Activated T-helper 1 cell treated with anti-CD3 and anti-CD28 coated beads, Interleukin-12 subunit alpha, Interleukin-12 subunit beta, Interleukin-2, Interleukin-4 antibody, amounts not matched to agents 30 ng/mL and 10 ng/mL and 1 ng/mL, durations not matched to agents 14 hours and 24 hours and 36 hours (primary cell): ENCODE results near the gene MPRIP. TPM values are rescaled to one million over a fixed set of nuclear protein-coding genes. Genes with fewer than 3 reads are reported as not detected.

Experiments
- DNase-seq: peaks from one replicate; pipeline ENCODE4 v3.0.0; 2021; ENCODE audit warnings: low spot score
- H3K27ac Mint-ChIP-seq: one replicate; pipeline ENCODE4 v1.8.0; 2021; ENCODE audit warnings: mild to moderate bottlenecking, mixed read lengths
- H3K27me3 Mint-ChIP-seq: one replicate; pipeline ENCODE4 v1.8.0; 2022; ENCODE audit warnings: mild to moderate bottlenecking, moderate library complexity, mixed read lengths; ENCODE audit not compliant: insufficient read depth
- H3K36me3 Mint-ChIP-seq: one replicate; pipeline ENCODE4 v1.8.0; 2021; ENCODE audit warnings: low read depth, mixed read lengths
- H3K4me1 Mint-ChIP-seq: one replicate; pipeline ENCODE4 v1.8.0; 2021; ENCODE audit warnings: low read depth, mixed read lengths
- H3K4me3 Mint-ChIP-seq: one replicate; pipeline ENCODE4 v1.8.0; 2021; ENCODE audit warnings: mild to moderate bottlenecking, moderate library complexity, mixed read lengths
- H3K9me3 Mint-ChIP-seq: one replicate; pipeline ENCODE4 v1.8.0; 2021; ENCODE audit warnings: mixed read lengths
- intact Hi-C: fragments of 100-400 bp; cut with micrococcal nuclease; formaldehyde crosslinking; loops from one replicate; pipeline ENCODE4 v1.15.1; 2024
- total RNA-seq: library from RNA; stranded (reverse); gene quantifications from 2 replicates; pipeline ENCODE4 v1.2.3, GENCODE V29; 2022

The MPRIP gene
- total RNA-seq, 1 donor from 2014 or later = 175 TPM

DNA sequence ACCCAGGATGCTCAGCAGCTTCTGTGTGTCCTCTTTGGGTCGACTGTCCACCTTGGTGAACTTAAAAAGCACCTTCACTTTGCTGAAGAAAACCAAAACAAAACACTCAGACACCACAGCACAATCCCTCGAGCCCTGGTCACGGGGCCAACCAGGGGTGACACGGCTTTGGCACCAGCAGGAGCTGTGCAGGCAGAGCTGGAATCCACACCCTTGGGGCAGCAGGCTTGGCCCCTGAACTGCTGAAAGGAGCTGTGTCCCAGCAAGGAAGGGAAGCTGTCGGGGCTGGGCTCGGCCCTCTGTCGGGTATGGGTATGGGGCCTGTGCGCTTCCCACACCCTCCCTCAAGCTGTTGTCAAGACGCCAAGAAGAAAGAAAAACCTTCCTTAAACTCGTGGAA is 171.5 kb downstream of the MPRIP start:
- Mint-ChIP-seq H3K9me3 (no peaks in the 10 kb centered on the region), H3K4me3 (no peak overlapping the region), H3K4me1 (no peaks in the 10 kb centered on the region), H3K27me3 (no peaks in the 10 kb centered on the region), H3K27ac (no peak overlapping the region), H3K36me3 (peaks cover 32% of the 10 kb centered on the region)
- no peak for DNase-seq
- intact Hi-C loops = no loop called here

DNA sequence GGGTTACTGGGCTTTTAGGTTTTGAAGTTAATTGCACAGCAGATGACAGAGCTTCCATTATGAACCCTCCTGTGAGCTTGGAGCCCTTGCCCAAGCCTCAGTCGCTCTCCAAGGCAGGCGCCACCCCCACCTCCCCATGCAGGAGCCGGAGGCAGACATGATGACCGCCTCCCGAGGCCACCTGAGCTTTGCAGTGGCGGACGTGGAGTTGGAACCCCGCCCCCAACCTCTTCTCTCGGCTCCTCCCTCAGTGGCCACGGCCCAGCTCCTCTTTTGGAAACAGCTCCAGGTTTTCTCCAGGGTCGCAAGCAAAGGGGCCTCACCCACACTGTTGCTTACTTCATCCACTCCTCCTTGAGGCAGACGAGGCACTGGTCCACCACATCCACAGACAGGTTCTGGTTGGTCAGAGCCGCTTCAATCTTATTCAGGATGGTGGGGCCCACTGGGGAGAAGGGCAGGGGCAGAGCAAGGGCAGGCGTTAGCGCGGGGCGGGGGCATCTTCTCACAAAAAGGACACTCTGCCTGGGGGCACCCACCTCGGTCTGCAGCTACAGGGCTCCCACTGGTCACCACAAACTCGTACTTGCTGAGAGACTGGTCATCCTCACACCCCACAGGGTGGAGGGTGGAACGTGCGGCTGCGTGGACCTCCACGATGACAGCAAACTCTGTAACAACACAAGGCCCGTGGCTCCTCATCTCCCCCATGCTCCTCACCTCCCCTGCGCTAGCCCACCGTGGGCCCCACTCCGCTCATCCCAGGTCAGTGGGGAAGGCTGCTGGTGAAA is 172.6 kb downstream of the MPRIP start:
- no peak overlapping the region for H3K4me3 Mint-ChIP-seq
- H3K36me3 Mint-ChIP-seq = peaks cover 36% of the 10 kb centered on the region
- no peak for DNase-seq
- no peaks in the 10 kb centered on the region for H3K9me3 Mint-ChIP-seq
- intact Hi-C loops = no loop called here
- no peaks in the 10 kb centered on the region for H3K27me3 Mint-ChIP-seq
- no peak overlapping the region for H3K27ac Mint-ChIP-seq
- H3K4me1 Mint-ChIP-seq = no peaks in the 10 kb centered on the region

DNA sequence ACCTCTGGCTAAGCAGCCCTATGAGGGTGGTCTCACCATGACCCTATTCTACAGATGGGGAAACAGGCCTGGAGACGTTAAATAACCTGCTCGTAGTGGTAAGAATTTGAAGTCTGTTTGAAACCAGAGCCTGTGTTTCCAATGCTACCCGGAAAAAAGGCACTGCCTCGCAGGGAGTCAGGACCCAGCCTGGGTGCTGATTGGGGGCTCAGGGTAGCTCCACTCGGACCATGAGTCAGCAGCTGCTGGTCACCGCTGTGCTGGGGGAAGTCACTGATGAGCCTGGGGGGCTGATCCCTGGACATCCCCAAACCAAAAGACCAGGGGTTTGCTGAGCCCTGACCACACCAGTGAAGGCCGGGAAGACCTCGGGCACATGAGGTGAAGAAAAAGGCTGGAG is 173.3 kb downstream of the MPRIP start:
- Mint-ChIP-seq H3K9me3 (no peaks in the 10 kb centered on the region), H3K4me1 (no peaks in the 10 kb centered on the region), H3K27me3 (no peaks in the 10 kb centered on the region), H3K4me3 (no peak overlapping the region), H3K36me3 (peaks cover 38% of the 10 kb centered on the region), H3K27ac (no peak overlapping the region)
- intact Hi-C loops = no loop called here
- DNase-seq = no peak

DNA sequence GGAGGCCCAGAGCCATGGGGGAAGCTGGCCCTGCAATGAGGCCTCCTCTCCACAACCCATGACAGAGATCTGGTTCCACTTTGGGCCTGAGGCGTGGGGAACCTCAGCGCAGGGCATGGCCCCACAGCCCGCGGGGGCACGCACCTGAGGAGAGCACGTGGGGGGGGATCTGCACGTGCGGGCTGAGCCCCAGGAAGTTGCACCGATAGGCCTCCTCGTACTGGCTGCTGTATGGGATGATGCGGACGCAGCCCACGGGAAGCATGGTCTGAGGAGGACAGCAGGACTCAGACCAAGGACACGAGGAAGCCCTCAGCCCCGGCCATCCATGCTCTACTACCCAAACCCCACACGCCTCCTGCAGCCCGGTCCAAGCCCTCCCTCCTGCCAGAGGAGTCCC is 174.0 kb downstream of the MPRIP start:
- no peak overlapping the region for H3K27ac Mint-ChIP-seq
- H3K36me3 Mint-ChIP-seq = peaks cover 42% of the 10 kb centered on the region
- no peak overlapping the region for H3K4me3 Mint-ChIP-seq
- no peak for DNase-seq
- intact Hi-C loops = no loop called here
- H3K9me3 Mint-ChIP-seq = no peaks in the 10 kb centered on the region
- H3K4me1 Mint-ChIP-seq = no peaks in the 10 kb centered on the region
- no peaks in the 10 kb centered on the region for H3K27me3 Mint-ChIP-seq

DNA sequence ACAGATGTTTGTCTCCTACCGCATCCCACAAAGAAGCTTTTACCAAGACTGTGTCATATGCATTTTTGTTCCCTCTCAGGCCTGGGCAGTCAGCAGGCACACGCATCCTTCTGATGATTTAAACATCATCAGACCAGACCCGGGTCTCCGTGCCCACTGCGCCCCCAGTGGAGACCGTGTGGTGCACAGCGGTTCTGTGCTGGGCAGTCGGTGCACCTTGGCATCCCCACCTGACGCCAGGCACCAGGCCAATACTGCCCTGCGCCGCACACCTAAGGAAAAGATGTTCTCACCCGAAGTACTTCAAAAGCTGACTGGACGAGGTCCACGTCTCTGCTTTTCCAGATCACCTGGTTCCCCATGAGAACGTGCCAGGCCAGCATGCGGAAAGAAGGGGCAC is 174.5 kb downstream of the MPRIP start:
- H3K9me3 Mint-ChIP-seq = no peaks in the 10 kb centered on the region
- intact Hi-C loops = no loop called here
- H3K27me3 Mint-ChIP-seq = no peaks in the 10 kb centered on the region
- H3K36me3 Mint-ChIP-seq = peaks cover 45% of the 10 kb centered on the region
- no peaks in the 10 kb centered on the region for H3K4me1 Mint-ChIP-seq
- no peak overlapping the region for H3K4me3 Mint-ChIP-seq
- H3K27ac Mint-ChIP-seq = no peak overlapping the region
- DNase-seq = no peak

DNA sequence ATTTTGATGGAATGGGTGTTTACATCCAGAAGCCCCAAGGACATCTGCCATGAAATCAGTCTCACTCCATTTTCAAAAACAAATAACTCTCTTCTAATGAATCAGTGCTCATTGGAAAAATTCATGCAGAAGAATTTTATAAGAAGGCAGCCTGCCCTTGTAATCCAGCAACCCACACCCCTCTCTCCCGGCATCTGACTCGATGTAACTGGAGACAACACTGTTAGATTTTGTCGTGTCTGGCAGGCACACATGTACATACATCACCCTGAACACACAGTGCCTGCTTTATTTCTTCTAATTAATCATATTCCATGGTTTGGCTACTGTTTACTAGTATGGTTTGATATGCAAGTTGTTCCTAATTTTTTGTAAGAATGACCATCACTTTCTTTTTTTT is 175.7 kb downstream of the MPRIP start:
- no peak for DNase-seq
- intact Hi-C loops = no loop called here
- Mint-ChIP-seq H3K4me3 (no peak overlapping the region), H3K4me1 (no peaks in the 10 kb centered on the region), H3K27ac (no peak overlapping the region), H3K27me3 (no peaks in the 10 kb centered on the region), H3K9me3 (no peaks in the 10 kb centered on the region), H3K36me3 (peaks cover 48% of the 10 kb centered on the region)

DNA sequence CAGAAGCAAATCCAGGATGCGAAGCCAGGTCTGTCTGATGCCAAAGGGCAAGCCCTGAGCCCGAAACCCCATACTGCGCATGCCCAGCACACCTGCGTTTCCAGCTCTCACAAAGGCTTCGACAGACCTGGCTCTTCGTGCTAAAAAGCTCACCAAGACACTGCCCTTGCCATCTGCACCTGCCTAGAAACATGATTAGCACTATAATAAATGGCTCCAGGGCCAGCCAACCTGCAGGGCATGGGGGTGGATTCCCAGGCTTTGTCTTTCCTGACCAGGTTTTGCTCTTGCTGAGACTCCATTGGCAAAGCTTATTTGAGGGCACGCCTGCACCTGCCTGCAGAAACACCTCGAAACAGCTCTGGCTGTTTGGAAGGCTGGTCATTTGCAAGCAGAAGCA is 178.3 kb downstream of the MPRIP start:
- H3K9me3 Mint-ChIP-seq = no peaks in the 10 kb centered on the region
- intact Hi-C loops = no loop called here
- H3K4me3 Mint-ChIP-seq = no peak overlapping the region
- H3K27ac Mint-ChIP-seq = no peak overlapping the region
- no peaks in the 10 kb centered on the region for H3K4me1 Mint-ChIP-seq
- H3K36me3 Mint-ChIP-seq = peaks cover 60% of the 10 kb centered on the region
- H3K27me3 Mint-ChIP-seq = no peaks in the 10 kb centered on the region
- DNase-seq = no peak

DNA sequence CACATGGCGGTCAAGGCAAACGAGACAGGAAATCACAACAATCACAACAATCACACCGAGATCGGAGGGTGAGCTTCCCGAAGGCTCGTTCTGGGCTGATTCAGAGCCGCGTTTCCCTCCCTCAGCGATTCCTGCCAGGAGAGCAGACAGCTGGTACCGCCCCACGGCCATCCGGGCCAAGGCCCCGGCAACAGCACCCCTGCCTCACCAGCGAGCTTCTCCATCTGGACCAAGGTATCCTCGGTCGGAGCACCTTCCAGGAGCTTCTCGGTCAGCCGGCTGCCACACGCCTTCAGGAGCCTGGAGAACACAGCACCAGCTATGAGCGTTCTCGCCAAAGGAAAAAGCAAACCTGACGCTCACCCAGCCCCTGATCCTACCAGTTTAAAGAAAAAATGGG is 179.1 kb downstream of the MPRIP start:
- peaks cover 60% of the 10 kb centered on the region for H3K36me3 Mint-ChIP-seq

DNA sequence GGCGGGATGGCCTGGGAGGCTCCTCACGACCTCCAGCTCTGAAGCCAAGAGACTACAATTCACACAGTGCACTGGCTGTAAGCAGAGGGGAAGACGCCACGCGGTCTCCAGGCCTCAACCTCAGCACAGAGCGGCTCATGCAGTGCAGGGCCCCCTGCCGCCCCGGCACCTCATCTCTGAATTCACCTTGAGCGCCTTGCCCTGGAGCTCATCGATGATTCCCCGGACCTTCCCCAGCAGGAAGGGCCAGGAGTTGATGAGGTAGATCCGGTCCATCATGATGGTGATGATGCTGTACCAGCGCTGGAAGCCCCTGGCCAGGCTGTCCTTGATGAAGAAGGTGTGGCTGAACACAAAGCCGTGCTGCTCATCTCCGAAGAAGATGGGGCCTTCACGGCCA is 181.5 kb downstream of the MPRIP start:
- no peak overlapping the region for H3K27ac Mint-ChIP-seq
- DNase-seq = no peak
- intact Hi-C loops = no loop called here
- peaks cover 47% of the 10 kb centered on the region for H3K36me3 Mint-ChIP-seq
- H3K9me3 Mint-ChIP-seq = no peaks in the 10 kb centered on the region
- no peaks in the 10 kb centered on the region for H3K4me1 Mint-ChIP-seq
- H3K4me3 Mint-ChIP-seq = no peak overlapping the region
- H3K27me3 Mint-ChIP-seq = no peaks in the 10 kb centered on the region

More for the DNA sequence above, 179.1 kb downstream of the MPRIP start:
- no peaks in the 10 kb centered on the region for H3K4me1 Mint-ChIP-seq
- no peak overlapping the region for H3K27ac Mint-ChIP-seq
- H3K4me3 Mint-ChIP-seq = no peak overlapping the region
- H3K27me3 Mint-ChIP-seq = no peaks in the 10 kb centered on the region
- H3K9me3 Mint-ChIP-seq = no peaks in the 10 kb centered on the region
- intact Hi-C loops = no loop called here
- no peak for DNase-seq

DNA sequence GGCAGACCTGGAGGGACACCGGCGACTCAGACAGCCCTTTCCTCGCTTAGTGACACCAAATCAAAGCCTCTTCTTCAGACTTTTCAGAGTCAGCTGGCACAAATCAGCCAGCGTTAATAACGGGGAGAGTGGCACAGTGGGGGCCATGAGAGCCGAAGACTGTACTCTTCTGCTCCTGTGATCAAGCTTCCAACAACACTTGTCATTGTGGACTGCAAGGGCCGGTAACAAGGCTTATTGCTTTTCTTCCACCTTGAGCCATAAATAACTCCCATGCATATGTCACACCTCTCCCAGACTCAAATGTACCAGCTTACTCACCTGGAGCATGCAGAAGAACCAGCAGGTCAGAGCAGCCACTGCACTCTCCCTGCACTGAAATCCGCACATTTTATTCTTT is 181.9 kb downstream of the MPRIP start:
- H3K27ac Mint-ChIP-seq = no peak overlapping the region
- H3K4me1 Mint-ChIP-seq = no peaks in the 10 kb centered on the region
- intact Hi-C loops = no loop called here
- H3K27me3 Mint-ChIP-seq = no peaks in the 10 kb centered on the region
- peaks cover 50% of the 10 kb centered on the region for H3K36me3 Mint-ChIP-seq
- DNase-seq = no peak
- H3K4me3 Mint-ChIP-seq = no peak overlapping the region
- no peaks in the 10 kb centered on the region for H3K9me3 Mint-ChIP-seq

DNA sequence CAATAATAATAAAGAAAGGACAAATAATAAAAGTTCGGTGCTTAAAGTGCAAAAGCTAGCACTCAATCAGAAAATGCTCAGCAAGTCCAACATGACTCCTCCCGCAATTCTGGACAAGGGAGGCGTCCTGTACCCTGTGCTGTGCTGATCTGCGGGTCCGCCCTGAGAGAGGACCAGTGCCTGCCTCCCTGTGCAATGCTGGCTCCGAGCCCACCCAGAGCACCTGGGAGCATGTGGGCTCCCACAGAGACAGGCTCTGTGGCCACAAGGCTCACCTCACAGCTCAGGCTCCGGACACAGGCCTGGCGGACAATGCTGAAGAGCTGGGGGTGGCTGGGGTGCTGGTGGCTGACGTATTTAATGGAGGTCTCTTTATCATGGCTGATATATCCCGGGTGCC is 183.6 kb downstream of the MPRIP start:
- no peak overlapping the region for H3K4me3 Mint-ChIP-seq
- no peaks in the 10 kb centered on the region for H3K9me3 Mint-ChIP-seq
- intact Hi-C loops = no loop called here
- no peaks in the 10 kb centered on the region for H3K4me1 Mint-ChIP-seq
- DNase-seq = no peak
- H3K27ac Mint-ChIP-seq = no peak overlapping the region
- no peaks in the 10 kb centered on the region for H3K27me3 Mint-ChIP-seq
- H3K36me3 Mint-ChIP-seq = peaks cover 52% of the 10 kb centered on the region

DNA sequence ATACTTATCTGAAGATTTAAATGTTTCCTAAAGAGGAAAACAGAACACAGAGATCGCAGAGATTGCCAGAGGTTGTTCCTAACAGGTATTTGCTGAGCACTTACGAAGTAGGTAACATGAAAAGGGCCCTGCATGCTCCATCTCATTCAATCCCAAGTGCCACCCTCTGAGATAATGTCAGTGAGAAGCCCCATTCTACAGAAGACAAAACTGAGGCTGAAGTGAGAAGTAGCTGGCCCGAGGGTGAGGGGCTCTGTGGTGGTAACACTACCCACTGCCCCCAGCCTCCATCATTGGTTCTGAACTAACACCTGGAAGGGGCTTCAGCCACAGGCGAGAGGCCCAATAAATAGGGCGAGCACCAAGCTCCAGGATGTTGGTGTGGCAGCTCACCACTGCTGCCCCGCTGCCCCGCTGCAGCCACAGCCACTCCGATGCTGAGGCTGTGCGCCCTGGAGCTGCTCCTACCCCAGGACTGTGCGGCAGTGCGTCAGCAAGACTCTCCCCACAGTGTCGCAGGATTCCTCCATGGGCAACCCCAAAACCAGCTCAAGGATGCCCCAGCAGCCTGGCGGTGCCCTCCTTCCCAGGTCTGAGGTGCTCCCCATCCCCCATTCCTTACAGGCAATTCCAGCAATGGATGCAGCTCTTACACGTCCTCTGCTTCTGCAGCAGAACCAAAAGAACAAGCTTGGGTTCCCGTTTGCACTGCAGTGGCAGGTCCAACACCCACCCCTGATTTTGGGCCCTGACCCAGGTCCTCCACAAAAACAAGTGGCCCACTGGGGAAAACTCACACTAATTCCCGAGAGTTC is 184.4 kb downstream of the MPRIP start:
- H3K27me3 Mint-ChIP-seq = no peaks in the 10 kb centered on the region

More for the DNA sequence above, 184.4 kb downstream of the MPRIP start:
- intact Hi-C loops = no loop called here
- H3K4me1 Mint-ChIP-seq = no peaks in the 10 kb centered on the region
- no peak overlapping the region for H3K4me3 Mint-ChIP-seq
- no peak overlapping the region for H3K27ac Mint-ChIP-seq
- H3K36me3 Mint-ChIP-seq = peaks cover 52% of the 10 kb centered on the region
- H3K9me3 Mint-ChIP-seq = no peaks in the 10 kb centered on the region
- no peak for DNase-seq
